K562 (cell line): ENCODE results near the gene CNOT2. TPM values are rescaled to one million over a fixed set of nuclear protein-coding genes. Genes with fewer than 3 reads are reported as not detected.
A peak's percentile ranks its signal among the peaks of the same experiment; 100 is the strongest.

Experiments used
- CHD4 ChIP-seq: fragments of 200-600 bp; sonication (generic); IDR thresholded peaks from 3 replicates; pipeline ENCODE4 v1.6.1; 2012; ENCODE audit warnings: low read depth, mild to moderate bottlenecking, mixed read lengths, low read length, inconsistent platforms; ENCODE audit not compliant: insufficient read depth, insufficient replicate concordance, poor library complexity, severe bottlenecking
- E2F3 ChIP-seq: fragments of 250-450 bp; sonication (Bioruptor Pico); IDR thresholded peaks from 2 replicates; pipeline ENCODE4 v1.4.0; 2020; ENCODE audit warnings: mild to moderate bottlenecking
- ETS1 ChIP-seq: conservative IDR thresholded peaks from 2 replicates; pipeline ENCODE4 v1.6.1; 2011; ENCODE audit warnings: low read depth, mild to moderate bottlenecking, low read length; ENCODE audit not compliant: control insufficient read depth
- HMG20B ChIP-seq: fragments of 250-450 bp; sonication (Bioruptor Pico); IDR thresholded peaks from 2 replicates; pipeline ENCODE4 v1.5.0; 2021; ENCODE audit warnings: mild to moderate bottlenecking
- LCOR ChIP-seq: sonication (generic); formaldehyde crosslinking; IDR thresholded peaks from 2 replicates; pipeline ENCODE4 v1.8.0; 2022; ENCODE audit warnings: mild to moderate bottlenecking, missing genetic modification reagents
- MAFF ChIP-seq: IDR thresholded peaks from 2 replicates; pipeline ENCODE4 v1.6.1; 2012; ENCODE audit warnings: low read length, improper control_type of control experiment
- MBD1 ChIP-seq: fragments of 250-450 bp; sonication (Bioruptor Pico); IDR thresholded peaks from 2 replicates; pipeline ENCODE4 v1.8.0; 2022; ENCODE audit warnings: inconsistent platforms
- MCM2 ChIP-seq: fragments of 450-650 bp; IDR thresholded peaks from 2 replicates; pipeline ENCODE4 v1.6.1; 2017; ENCODE audit warnings: low read depth, mild to moderate bottlenecking
- MYBL2 ChIP-seq, 2 experiments: fragments of 450-650 bp in 1 of 2; sonication (generic) in 1 of 2; formaldehyde crosslinking in 1 of 2; IDR thresholded peaks; 2 replicates each; pipeline versions ENCODE4 v1.6.1 to v1.8.1; 2017 to 2022; ENCODE audit warnings: borderline replicate concordance in 1 of 2, inconsistent platforms in 1 of 2, low read depth in 1 of 2, mild to moderate bottlenecking in 1 of 2, missing genetic modification reagents in 1 of 2, moderate library complexity in 1 of 2
- NFRKB ChIP-seq: fragments of 450-650 bp; IDR thresholded peaks from 2 replicates; pipeline ENCODE4 v1.6.1; 2016; ENCODE audit warnings: low read depth
- ZBTB26 ChIP-seq: fragments of 450-650 bp; formaldehyde crosslinking; IDR thresholded peaks from 2 replicates; pipeline ENCODE4 v1.4.0; 2022; ENCODE audit warnings: missing genetic modification characterization
- polyA plus RNA-seq, 8 experiments: library from polyadenylated mRNA; depleted of rRNA in 4 of 8; stranded (reverse) in 5 of 8; unstranded in 3 of 8; fragments of >200 nt; fragmentation: Nextera tagmentation in 2 of 8; fragmentation: Illumina TruSeq in 1 of 8; extraction: Ambion mirVana in 2 of 8; extraction: Trizol in 1 of 8; gene quantifications; 2 replicates each; pipeline versions ENCODE4 v1.2.1 to v1.2.3, GENCODE V29; 2011 to 2014; ENCODE audit warnings: inconsistent platforms in 1 of 8, missing spikeins in 1 of 8
- total RNA-seq, 7 experiments: library from RNA; depleted of rRNA in 6 of 7; stranded (reverse); fragments of >200 nt in 6 of 7; fragmentation: Illumina TruSeq in 2 of 7; extraction: Trizol in 2 of 7; gene quantifications; 2 replicates each; pipeline versions ENCODE4 v1.2.1 to v1.2.3, GENCODE V29; 2011 to 2021; ENCODE audit warnings: low replicate concordance in 1 of 7
- TF ChIP-seq, protein P1 (sequence below), 2 experiments: fragments of 450-650 bp in 1 of 2; sonication (generic) in 1 of 2; formaldehyde crosslinking in 1 of 2; IDR thresholded peaks; 2 replicates each; pipeline versions ENCODE4 v1.7.1 to v1.9.0; 2016 to 2022; ENCODE audit warnings: inconsistent platforms in 1 of 2, mild to moderate bottlenecking in 1 of 2, missing genetic modification reagents in 1 of 2

The CNOT2 gene
- total and polyA plus RNA-seq, 9 of the 15 experiments (the other 6 are each of a cell fraction or from before 2014, with no cell fraction given) = 43.6 to 119 (median 84.4) TPM

- no peak for TF ChIP-seq NFRKB
- TF ChIP-seq MYBL2 (IDR thresholded peaks at IDR 0.05; ENCODE audit: low read depth) = no peak
- no peak for TF ChIP-seq MYBL2 (CRISPR knock-in tag; IDR thresholded peaks at IDR 0.05; ENCODE audit: borderline replicate concordance)
- no peak for TF ChIP-seq MBD1 (CRISPR knock-in tag)
- TF ChIP-seq HMG20B (CRISPR knock-in tag) = no peak
- no peak for TF ChIP-seq MCM2
- TF ChIP-seq, protein P1, sequence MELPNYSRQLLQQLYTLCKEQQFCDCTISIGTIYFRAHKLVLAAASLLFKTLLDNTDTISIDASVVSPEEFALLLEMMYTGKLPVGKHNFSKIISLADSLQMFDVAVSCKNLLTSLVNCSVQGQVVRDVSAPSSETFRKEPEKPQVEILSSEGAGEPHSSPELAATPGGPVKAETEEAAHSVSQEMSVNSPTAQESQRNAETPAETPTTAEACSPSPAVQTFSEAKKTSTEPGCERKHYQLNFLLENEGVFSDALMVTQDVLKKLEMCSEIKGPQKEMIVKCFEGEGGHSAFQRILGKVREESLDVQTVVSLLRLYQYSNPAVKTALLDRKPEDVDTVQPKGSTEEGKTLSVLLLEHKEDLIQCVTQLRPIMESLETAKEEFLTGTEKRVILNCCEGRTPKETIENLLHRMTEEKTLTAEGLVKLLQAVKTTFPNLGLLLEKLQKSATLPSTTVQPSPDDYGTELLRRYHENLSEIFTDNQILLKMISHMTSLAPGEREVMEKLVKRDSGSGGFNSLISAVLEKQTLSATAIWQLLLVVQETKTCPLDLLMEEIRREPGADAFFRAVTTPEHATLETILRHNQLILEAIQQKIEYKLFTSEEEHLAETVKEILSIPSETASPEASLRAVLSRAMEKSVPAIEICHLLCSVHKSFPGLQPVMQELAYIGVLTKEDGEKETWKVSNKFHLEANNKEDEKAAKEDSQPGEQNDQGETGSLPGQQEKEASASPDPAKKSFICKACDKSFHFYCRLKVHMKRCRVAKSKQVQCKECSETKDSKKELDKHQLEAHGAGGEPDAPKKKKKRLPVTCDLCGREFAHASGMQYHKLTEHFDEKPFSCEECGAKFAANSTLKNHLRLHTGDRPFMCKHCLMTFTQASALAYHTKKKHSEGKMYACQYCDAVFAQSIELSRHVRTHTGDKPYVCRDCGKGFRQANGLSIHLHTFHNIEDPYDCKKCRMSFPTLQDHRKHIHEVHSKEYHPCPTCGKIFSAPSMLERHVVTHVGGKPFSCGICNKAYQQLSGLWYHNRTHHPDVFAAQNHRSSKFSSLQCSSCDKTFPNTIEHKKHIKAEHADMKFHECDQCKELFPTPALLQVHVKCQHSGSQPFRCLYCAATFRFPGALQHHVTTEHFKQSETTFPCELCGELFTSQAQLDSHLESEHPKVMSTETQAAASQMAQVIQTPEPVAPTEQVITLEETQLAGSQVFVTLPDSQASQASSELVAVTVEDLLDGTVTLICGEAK (IDR thresholded peaks at IDR 0.05) = no peak
- TF ChIP-seq, protein P1 (CRISPR knock-in tag; IDR thresholded peaks at IDR 0.05) = no peak
- TF ChIP-seq CHD4 = no peak
- TF ChIP-seq LCOR = 0 out of 2 replicates have a peak, but pooled peaks have one; percentile 37
- TF ChIP-seq ETS1 = 0 out of 2 replicates have a peak, but pooled peaks have one; percentile 12
- TF ChIP-seq ZBTB26 (CRISPR knock-in tag) = no peak
- no peak for TF ChIP-seq E2F3 (CRISPR knock-in tag)
- no peak for TF ChIP-seq MAFF
Measured at GRCh38 chr12:70243510-70244371, 508 bp downstream of the CNOT2 start (continued).
